Sigmoid colon (tissue), 7 donors: ENCODE measurements around the gene EHD4. TPM values are rescaled to one million over a fixed set of nuclear protein-coding genes. Genes with fewer than 3 reads are reported as not detected.
A peak's percentile ranks its signal among the peaks of the same experiment; 100 is the strongest.

Source experiments
- DNase-seq: peaks from one replicate; pipeline ENCODE4 v3.0.0-alpha.2; 2019
- H3K27ac ChIP-seq, 4 donors: fragments of 200-600 bp; sonication (generic); one replicate each; pipeline ENCODE4 v1.5.1; 2016 to 2019; ENCODE audit warnings: mild to moderate bottlenecking in 1 of 4
- H3K27me3 ChIP-seq, 3 donors: fragments of 200-600 bp; sonication (generic); one replicate each; pipeline ENCODE4 v1.5.1; 2019; ENCODE audit warnings: mild to moderate bottlenecking in 1 of 3
- H3K36me3 ChIP-seq, 4 donors: fragments of 200-600 bp; sonication (generic); one replicate each; pipeline ENCODE4 v1.5.1; 2016 to 2019
- H3K4me1 ChIP-seq, 4 donors: fragments of 200-600 bp; sonication (generic); one replicate each; pipeline ENCODE4 v1.5.1; 2017 to 2019
- H3K4me3 ChIP-seq, 4 donors: fragments of 200-600 bp; sonication (generic); one replicate each; pipeline ENCODE4 v1.5.1; 2017 to 2019; ENCODE audit warnings: mild to moderate bottlenecking in 2 of 4, moderate library complexity in 1 of 4
- H3K9me3 ChIP-seq, 4 donors: fragments of 200-600 bp in 3 of 4; sonication (generic) in 3 of 4; one replicate each; pipeline versions ENCODE4 v1.5.1 to v1.6.1; 2013 to 2019
- EP300 ChIP-seq, 4 donors: sonication (generic); formaldehyde crosslinking; IDR thresholded peaks; one replicate each; pipeline ENCODE4 v1.6.1; 2017; ENCODE audit warnings: antibody characterized with exemption in 4 of 4
- POLR2A ChIP-seq, 2 donors: fragments of 450-650 bp; IDR thresholded peaks; one replicate each; pipeline ENCODE4 v1.6.1; 2016; ENCODE audit warnings: antibody characterized with exemption in 2 of 2, mild to moderate bottlenecking in 2 of 2, moderate library complexity in 2 of 2
- POLR2AphosphoS5 ChIP-seq, 4 donors: sonication (generic); formaldehyde crosslinking; IDR thresholded peaks; one replicate each; pipeline ENCODE4 v1.6.1; 2017; ENCODE audit warnings: antibody characterized with exemption in 4 of 4
- WGBS, 2 donors: extraction: QIAGEN DNeasy Blood & Tissue Kit; methylation state at CpG; one replicate each; pipeline ENCODE4 v1.1.7; 2013; 5-methylcytosine and 5-hydroxymethylcytosine counted together
- intact Hi-C: fragments of 100-400 bp; cut with DNase I; formaldehyde crosslinking; loops from one replicate; pipeline ENCODE4 v1.15.1; 2023
- polyA plus RNA-seq, 3 donors: library from polyadenylated mRNA; stranded (reverse); fragments of 200-250 nt; gene quantifications; one replicate each; pipeline ENCODE4 v1.2.3, GENCODE V29; 2013
- total RNA-seq, 4 donors: library from RNA; depleted of rRNA; stranded (reverse); fragments of >200 nt; gene quantifications; one replicate each; pipeline ENCODE4 v1.1.0, GENCODE V29; 2016
- TF ChIP-seq, protein P1 (sequence below), 4 experiments: fragments of 450-650 bp in 3 of 4; fragments of 200-600 bp in 1 of 4; IDR thresholded peaks; one replicate each; pipeline ENCODE4 v1.5.1; 2016 to 2019; ENCODE audit warnings: antibody characterized with exemption in 4 of 4, mild to moderate bottlenecking in 3 of 4, moderate library complexity in 2 of 4
- donor health status: healthy with polysubstance abuse.
- donor health status: Bipolar disorder and iron deficiency.
- donor health status: healthy.

EHD4 gene
- total and polyA plus RNA-seq, 7 donors, result 8.9 to 37.0 (median 13.0) TPM

DNA sequence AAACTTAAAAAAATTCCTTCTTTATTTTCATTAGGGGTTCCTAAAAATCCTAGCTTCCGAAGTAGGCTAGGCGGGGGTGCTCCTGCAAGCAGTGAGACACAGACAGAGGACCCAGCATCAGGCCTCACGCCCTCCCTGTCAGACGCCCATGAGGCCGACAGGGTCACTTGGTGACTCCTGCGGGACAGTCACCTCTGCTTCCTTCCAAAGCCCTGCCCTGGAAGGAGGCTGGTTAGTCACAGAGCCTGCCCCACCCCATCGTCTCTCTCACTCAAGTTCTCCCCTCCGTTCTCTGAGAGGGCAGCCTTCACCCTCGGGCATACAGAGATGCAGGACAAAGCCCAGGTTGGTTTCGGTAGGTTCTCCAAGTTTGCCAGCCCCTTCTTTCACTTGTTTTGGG lies 38.6 kb downstream of the EHD4 start:
- no peak for DNase-seq
- 47 to 71% methylated on average over 10 of the region's 10 CpGs for WGBS, 2 donors

DNA sequence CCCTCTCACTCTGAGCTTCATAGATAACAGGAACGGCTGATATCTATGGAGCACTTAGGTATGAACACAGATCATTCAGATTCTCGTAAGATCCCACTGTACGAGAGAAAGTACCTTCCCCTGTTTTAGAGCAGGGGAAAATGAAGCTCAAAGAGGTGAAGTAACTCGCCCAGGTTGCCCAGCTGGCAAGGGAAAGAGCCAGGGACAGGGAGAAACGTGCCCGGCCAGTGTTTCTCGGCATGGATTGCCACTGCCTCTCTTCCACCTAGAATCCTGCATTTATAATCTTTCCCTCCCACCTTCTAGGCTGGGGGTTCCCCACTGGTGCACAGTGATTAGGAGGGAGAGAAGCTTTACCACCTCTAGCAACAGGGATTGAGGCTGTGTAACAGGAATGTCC lies 39.0 kb downstream of the EHD4 start:
- Histone ChIP-seq H3K27me3 (no peaks in the 10 kb centered on the region), H3K4me1 (peaks cover 0 to 33% (median 29%) of the 10 kb centered on the region in 4 donors), H3K36me3 (no peaks in the 10 kb centered on the region), H3K4me3 (no peak overlapping the region), H3K9me3 (no peaks in the 10 kb centered on the region), H3K27ac (peak overlapping the region in 3 of 4 donors; percentile 1 to 64 (median 40))
- 91% methylated on average over 7 of the region's 7 CpGs for WGBS, 2 donors
- intact Hi-C loops, result no loop called here
- TF ChIP-seq POLR2AphosphoS5 (IDR thresholded peaks at IDR 0.05) (no peak), EP300 (IDR thresholded peaks at IDR 0.05) (no peak), POLR2A (IDR thresholded peaks at IDR 0.05) (no peak)
- TF ChIP-seq, protein P1, sequence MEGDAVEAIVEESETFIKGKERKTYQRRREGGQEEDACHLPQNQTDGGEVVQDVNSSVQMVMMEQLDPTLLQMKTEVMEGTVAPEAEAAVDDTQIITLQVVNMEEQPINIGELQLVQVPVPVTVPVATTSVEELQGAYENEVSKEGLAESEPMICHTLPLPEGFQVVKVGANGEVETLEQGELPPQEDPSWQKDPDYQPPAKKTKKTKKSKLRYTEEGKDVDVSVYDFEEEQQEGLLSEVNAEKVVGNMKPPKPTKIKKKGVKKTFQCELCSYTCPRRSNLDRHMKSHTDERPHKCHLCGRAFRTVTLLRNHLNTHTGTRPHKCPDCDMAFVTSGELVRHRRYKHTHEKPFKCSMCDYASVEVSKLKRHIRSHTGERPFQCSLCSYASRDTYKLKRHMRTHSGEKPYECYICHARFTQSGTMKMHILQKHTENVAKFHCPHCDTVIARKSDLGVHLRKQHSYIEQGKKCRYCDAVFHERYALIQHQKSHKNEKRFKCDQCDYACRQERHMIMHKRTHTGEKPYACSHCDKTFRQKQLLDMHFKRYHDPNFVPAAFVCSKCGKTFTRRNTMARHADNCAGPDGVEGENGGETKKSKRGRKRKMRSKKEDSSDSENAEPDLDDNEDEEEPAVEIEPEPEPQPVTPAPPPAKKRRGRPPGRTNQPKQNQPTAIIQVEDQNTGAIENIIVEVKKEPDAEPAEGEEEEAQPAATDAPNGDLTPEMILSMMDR (IDR thresholded peaks at IDR 0.05), result no peak
- no peak for DNase-seq

More for the DNA sequence above, 38.6 kb downstream of the EHD4 start:
- Histone ChIP-seq H3K36me3 (no peaks in the 10 kb centered on the region), H3K4me1 (peaks cover 0 to 29% (median 25%) of the 10 kb centered on the region in 4 donors), H3K27me3 (no peaks in the 10 kb centered on the region), H3K27ac (peak overlapping the region in 3 of 4 donors; percentile 29 to 64 (median 40)), H3K9me3 (no peaks in the 10 kb centered on the region), H3K4me3 (no peak overlapping the region)
- TF ChIP-seq POLR2A (IDR thresholded peaks at IDR 0.05), result no peak
- TF ChIP-seq, protein P1 (IDR thresholded peaks at IDR 0.05), result no peak
- TF ChIP-seq POLR2AphosphoS5 (IDR thresholded peaks at IDR 0.05), result no peak
- no peak for TF ChIP-seq EP300 (IDR thresholded peaks at IDR 0.05)
- intact Hi-C loops, result no loop called here

DNA sequence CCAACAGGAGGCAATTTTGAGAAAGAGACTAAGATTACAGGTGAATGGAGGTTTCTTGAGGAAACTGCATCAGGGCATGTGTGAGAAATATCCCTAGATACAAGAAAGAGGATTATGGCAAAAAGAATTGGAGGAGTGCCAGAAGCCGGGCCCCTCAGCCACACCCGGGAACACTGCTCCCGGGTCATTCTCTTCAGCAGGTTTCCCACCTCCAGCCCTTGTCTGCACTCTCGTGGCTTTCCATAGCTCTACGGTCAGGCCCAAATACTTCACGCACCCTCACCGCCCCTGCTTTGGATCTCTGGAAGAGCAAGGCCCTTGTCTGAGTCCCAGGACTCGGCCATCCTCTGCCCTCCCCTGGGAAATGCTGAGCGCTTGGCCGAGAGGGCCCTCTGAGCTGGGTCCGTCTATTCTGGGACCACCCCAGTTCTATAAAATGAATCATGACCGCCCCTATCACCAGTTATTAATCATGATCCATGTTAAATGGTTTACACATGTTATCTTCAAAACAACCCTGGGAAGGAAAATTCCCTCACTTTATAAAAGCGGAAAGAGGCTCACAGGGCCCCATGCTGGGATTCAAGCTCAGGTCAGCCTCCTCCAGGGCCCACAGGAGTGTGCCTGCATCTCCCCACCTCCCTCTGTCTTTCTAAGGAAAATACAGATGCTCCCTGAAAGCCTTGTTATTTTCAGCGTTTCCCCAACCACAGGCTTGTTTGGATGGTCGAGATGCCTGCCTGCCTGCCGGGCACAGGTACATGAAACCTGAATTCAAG lies 39.7 kb downstream of the EHD4 start:
- Histone ChIP-seq H3K4me3 (no peak overlapping the region), H3K27ac (peak overlapping the region in 3 of 4 donors; percentile 1 to 64 (median 9)), H3K36me3 (no peaks in the 10 kb centered on the region), H3K9me3 (no peaks in the 10 kb centered on the region), H3K4me1 (peaks cover 0 to 40% (median 32%) of the 10 kb centered on the region in 4 donors), H3K27me3 (no peaks in the 10 kb centered on the region)
- TF ChIP-seq EP300 (IDR thresholded peaks at IDR 0.05), result no peak
- no peak for TF ChIP-seq POLR2A (IDR thresholded peaks at IDR 0.05)
- no peak for TF ChIP-seq POLR2AphosphoS5 (IDR thresholded peaks at IDR 0.05)
- TF ChIP-seq, protein P1 (IDR thresholded peaks at IDR 0.05), result no peak
- intact Hi-C loops, result no loop called here
- DNase-seq, result no peak
- WGBS, 2 donors, result 72 to 83% methylated on average over 16 of the region's 16 CpGs

DNA sequence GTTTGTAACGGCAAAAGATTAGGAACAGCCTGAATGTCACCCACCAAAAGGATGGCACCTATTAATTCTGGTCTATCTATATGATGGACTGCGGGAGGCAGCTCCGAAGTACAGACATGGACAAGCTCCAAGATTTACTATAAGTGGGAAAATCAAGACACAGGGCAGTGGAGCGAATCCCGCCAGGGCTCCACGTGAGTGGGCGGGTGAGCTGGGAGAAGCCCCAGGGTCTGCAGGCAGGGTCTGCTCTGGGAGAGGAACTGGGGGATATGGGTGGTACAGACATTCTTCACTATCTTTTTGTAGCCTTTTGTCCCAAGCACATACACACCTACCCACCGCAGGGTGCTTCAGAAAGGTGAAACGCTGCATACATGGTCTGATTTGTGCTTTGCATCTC lies 40.3 kb downstream of the EHD4 start:
- Histone ChIP-seq H3K4me3 (no peak overlapping the region), H3K27me3 (no peaks in the 10 kb centered on the region), H3K27ac (peak overlapping the region in 1 of 4 donors; percentile 1), H3K4me1 (peaks cover 0 to 41% (median 33%) of the 10 kb centered on the region in 4 donors), H3K36me3 (no peaks in the 10 kb centered on the region), H3K9me3 (no peaks in the 10 kb centered on the region)
- WGBS, 2 donors, result 95 to 97% methylated on average over 9 of the region's 9 CpGs
- DNase-seq, result no peak
- intact Hi-C loops, result no loop called here
- TF ChIP-seq, protein P1 (IDR thresholded peaks at IDR 0.05), result no peak
- TF ChIP-seq POLR2A (IDR thresholded peaks at IDR 0.05) (no peak), EP300 (IDR thresholded peaks at IDR 0.05) (no peak), POLR2AphosphoS5 (IDR thresholded peaks at IDR 0.05) (no peak)
